Limb (tissue), 2 donors: Measurements from ENCODE around the gene ABI2.

Source experiments
- DNase-seq, 2 donors: peaks; one replicate each; pipeline ENCODE4 v3.0.0-alpha.2; 2016; ENCODE audit errors: extremely low spot score in 2 of 2

ABI2 gene

GRCh38 chr2:203471323-203471722, 143.1 kb downstream of the ABI2 start:
- no peak for DNase-seq

- no peak for DNase-seq
Measured at GRCh38 chr2:203476881-203477280, 148.7 kb downstream of the ABI2 start.

- DNase-seq, result no peak
Measured at GRCh38 chr2:203480623-203481022, 152.4 kb downstream of the ABI2 start.

GRCh38 chr2:203484266-203485112, 156.3 kb downstream of the ABI2 start:
- DNase-seq, result peak in 1 of 2 donors; percentile 32

- DNase-seq, result no peak
Measured at GRCh38 chr2:203489531-203489930, 161.3 kb downstream of the ABI2 start.

GRCh38 chr2:203490391-203490790, 162.2 kb downstream of the ABI2 start:
- no peak for DNase-seq

- DNase-seq, result no peak
Measured at GRCh38 chr2:203492965-203493364, 164.8 kb downstream of the ABI2 start.
